Hematopoietic multipotent progenitor cell treated with erythropoietin and hydrocortisone succinate and interleukin-3 and kit ligand, for 8 days (in vitro differentiated cells): ENCODE measurements around the gene ANKS1A.
"Not testable (repeated sequence)": the region's sequence is repeated elsewhere in the genome, so short reads cannot be mapped to it uniquely, and the experiment has no call there.

Experiments used
- DNase-seq: peaks from one replicate; pipeline ENCODE4 v3.0.0-alpha.2; 2015

The ANKS1A gene

GRCh38 chr6:34888874-34889555 lies at the start of gene ANKS1A:
Gene ANKS1A (plus strand): TSS chr6:34889255. CDS start chr6:34889403, 148 bp downstream.
- DNase-seq, result peak; percentile 77

GRCh38 chr6:34839666-34840352 lies 49.2 kb upstream of the ANKS1A start:
- peak; percentile 25 for DNase-seq

- not testable (repeated sequence) for DNase-seq
These were observed 40.0 kb upstream of the ANKS1A start for GRCh38 chr6:34849066-34849465.

GRCh38 chr6:34851361-34851760 lies 37.7 kb upstream of the ANKS1A start:
- DNase-seq, result no peak

GRCh38 chr6:34852406-34853085 lies 36.5 kb upstream of the ANKS1A start:
- DNase-seq, result no peak

GRCh38 chr6:34855463-34855862 lies 33.6 kb upstream of the ANKS1A start:
- no peak for DNase-seq

- no peak for DNase-seq
These were observed 30.4 kb upstream of the ANKS1A start for GRCh38 chr6:34858681-34859080.

GRCh38 chr6:34859951-34860350 lies 29.1 kb upstream of the ANKS1A start:
- peak; percentile 53 for DNase-seq

GRCh38 chr6:34860776-34861175 lies 28.3 kb upstream of the ANKS1A start:
- no peak for DNase-seq

- no peak for DNase-seq
These were observed 25.0 kb upstream of the ANKS1A start for GRCh38 chr6:34864007-34864406.

- peak; percentile 93 for DNase-seq
These were observed 23.9 kb upstream of the ANKS1A start for GRCh38 chr6:34865107-34865506.

GRCh38 chr6:34866509-34866908 lies 22.5 kb upstream of the ANKS1A start:
- DNase-seq, result no peak

- DNase-seq, result peak; percentile 25
These were observed 21.6 kb upstream of the ANKS1A start for GRCh38 chr6:34867484-34867883.

- DNase-seq, result no peak
These were observed 17.2 kb upstream of the ANKS1A start for GRCh38 chr6:34871853-34872252.

- DNase-seq, result no peak
These were observed 16.7 kb upstream of the ANKS1A start for GRCh38 chr6:34872332-34872731.

- DNase-seq, result no peak
These were observed 13.5 kb upstream of the ANKS1A start for GRCh38 chr6:34875292-34876213.

- no peak for DNase-seq
These were observed 12.6 kb upstream of the ANKS1A start for GRCh38 chr6:34876472-34876871.

GRCh38 chr6:34877259-34877658 lies 11.8 kb upstream of the ANKS1A start:
- DNase-seq, result no peak

GRCh38 chr6:34877869-34878485 lies 11.1 kb upstream of the ANKS1A start:
- DNase-seq, result no peak

GRCh38 chr6:34884073-34884472 lies 5.0 kb upstream of the ANKS1A start:
- DNase-seq, result not testable (repeated sequence)

GRCh38 chr6:34884996-34885395 lies 4.1 kb upstream of the ANKS1A start:
- no peak for DNase-seq

GRCh38 chr6:34885837-34886236 lies 3.2 kb upstream of the ANKS1A start:
- not testable (repeated sequence) for DNase-seq
